ENCODE data around the gene PPP3CA. TPM values are rescaled to one million over a fixed set of nuclear protein-coding genes. Genes with fewer than 3 reads are reported as not detected.
"Not testable (repeated sequence)": the region's sequence is repeated elsewhere in the genome, so short reads cannot be mapped to it uniquely, and the experiment has no call there.

PPP3CA gene
- polyA plus RNA-seq, 1 donor, result 23.5 TPM

GRCh38 chr4:101237773-101238172, 109.6 kb downstream of the PPP3CA start:
- whole genome bisulfite sequencing (ENCODE audit: insufficient coverage, low lambda C conversion rate), result no CpG with 5 or more reads among the region's 3 CpGs
- H3K36me3 ChIP-seq (ENCODE audit: control insufficient read depth, insufficient read depth, low read length), result no peaks in the 10 kb centered on the region
- no peaks in the 10 kb centered on the region for H3K9me3 ChIP-seq (ENCODE audit: control insufficient read depth, low read depth, low read length)
- H3K4me1 ChIP-seq (ENCODE audit: control insufficient read depth, insufficient read depth, low read length), result peaks cover 2% of the 10 kb centered on the region
- no peak overlapping the region for H3K4me3 ChIP-seq (ENCODE audit: low read length)
- no peak for DNase-seq
- H3K27me3 ChIP-seq (ENCODE audit: control insufficient read depth, insufficient read depth, low read length), result no peaks in the 10 kb centered on the region
- no peak overlapping the region for H3K27ac ChIP-seq (ENCODE audit: low read length)

GRCh38 chr4:101236097-101236496, 111.2 kb downstream of the PPP3CA start:
- no peaks in the 10 kb centered on the region for H3K36me3 ChIP-seq (ENCODE audit: control insufficient read depth, insufficient read depth, low read length)
- H3K4me3 ChIP-seq (ENCODE audit: low read length), result no peak overlapping the region
- no peaks in the 10 kb centered on the region for H3K9me3 ChIP-seq (ENCODE audit: control insufficient read depth, low read depth, low read length)
- DNase-seq, result no peak
- no peak overlapping the region for H3K27ac ChIP-seq (ENCODE audit: low read length)
- WGBS (ENCODE audit: insufficient coverage, low lambda C conversion rate), result 96% methylated on average over 2 of the region's 2 CpGs
- H3K27me3 ChIP-seq (ENCODE audit: control insufficient read depth, insufficient read depth, low read length), result no peaks in the 10 kb centered on the region
- H3K4me1 ChIP-seq (ENCODE audit: control insufficient read depth, insufficient read depth, low read length), result peaks cover 2% of the 10 kb centered on the region

- H3K36me3 ChIP-seq (ENCODE audit: control insufficient read depth, insufficient read depth, low read length); H3K4me3 ChIP-seq (ENCODE audit: low read length); H3K27me3 ChIP-seq (ENCODE audit: control insufficient read depth, insufficient read depth, low read length); H3K27ac ChIP-seq (ENCODE audit: low read length); H3K4me1 ChIP-seq (ENCODE audit: control insufficient read depth, insufficient read depth, low read length); DNase-seq; H3K9me3 ChIP-seq (ENCODE audit: control insufficient read depth, low read depth, low read length): not testable (repeated sequence)
These were observed 113.2 kb downstream of the PPP3CA start for GRCh38 chr4:101234141-101234540.

GRCh38 chr4:101232074-101232776, 115.1 kb downstream of the PPP3CA start:
- Histone ChIP-seq H3K27me3 (ENCODE audit: control insufficient read depth, insufficient read depth, low read length) (no peaks in the 10 kb centered on the region), H3K27ac (ENCODE audit: low read length) (no peak overlapping the region), H3K4me1 (ENCODE audit: control insufficient read depth, insufficient read depth, low read length) (no peaks in the 10 kb centered on the region), H3K36me3 (ENCODE audit: control insufficient read depth, insufficient read depth, low read length) (no peaks in the 10 kb centered on the region), H3K4me3 (ENCODE audit: low read length) (no peak overlapping the region), H3K9me3 (ENCODE audit: control insufficient read depth, low read depth, low read length) (no peaks in the 10 kb centered on the region)
- no peak for DNase-seq
- no CpG with 5 or more reads among the region's 1 CpG for WGBS (ENCODE audit: insufficient coverage, low lambda C conversion rate)

- DNase-seq, result no peak
- Histone ChIP-seq H3K4me3 (ENCODE audit: low read length) (no peak overlapping the region), H3K27ac (ENCODE audit: low read length) (no peak overlapping the region), H3K27me3 (ENCODE audit: control insufficient read depth, insufficient read depth, low read length) (no peaks in the 10 kb centered on the region), H3K4me1 (ENCODE audit: control insufficient read depth, insufficient read depth, low read length) (no peaks in the 10 kb centered on the region), H3K9me3 (ENCODE audit: control insufficient read depth, low read depth, low read length) (no peaks in the 10 kb centered on the region), H3K36me3 (ENCODE audit: control insufficient read depth, insufficient read depth, low read length) (no peaks in the 10 kb centered on the region)
- WGBS (ENCODE audit: insufficient coverage, low lambda C conversion rate), result 100% methylated on average over 2 of the region's 3 CpGs
These were observed 116.4 kb downstream of the PPP3CA start for GRCh38 chr4:101230801-101231426.

- Histone ChIP-seq H3K27ac (ENCODE audit: low read length) (no peak overlapping the region), H3K4me1 (ENCODE audit: control insufficient read depth, insufficient read depth, low read length) (no peaks in the 10 kb centered on the region)
These were observed 118.2 kb downstream of the PPP3CA start for GRCh38 chr4:101229116-101229515.

GRCh38 chr4:101227715-101228114, 119.6 kb downstream of the PPP3CA start:
- no peaks in the 10 kb centered on the region for H3K4me1 ChIP-seq (ENCODE audit: control insufficient read depth, insufficient read depth, low read length)
- no peaks in the 10 kb centered on the region for H3K9me3 ChIP-seq (ENCODE audit: control insufficient read depth, low read depth, low read length)
- H3K36me3 ChIP-seq (ENCODE audit: control insufficient read depth, insufficient read depth, low read length), result no peaks in the 10 kb centered on the region
- no peaks in the 10 kb centered on the region for H3K27me3 ChIP-seq (ENCODE audit: control insufficient read depth, insufficient read depth, low read length)
- no peak overlapping the region for H3K27ac ChIP-seq (ENCODE audit: low read length)
- no peak for DNase-seq
- H3K4me3 ChIP-seq (ENCODE audit: low read length), result no peak overlapping the region

More at GRCh38 chr4:101229116-101229515, 118.2 kb downstream of the PPP3CA start:
- H3K4me3 ChIP-seq (ENCODE audit: low read length), result no peak overlapping the region
- no peaks in the 10 kb centered on the region for H3K36me3 ChIP-seq (ENCODE audit: control insufficient read depth, insufficient read depth, low read length)
- H3K9me3 ChIP-seq (ENCODE audit: control insufficient read depth, low read depth, low read length), result no peaks in the 10 kb centered on the region
- WGBS (ENCODE audit: insufficient coverage, low lambda C conversion rate), result no CpG with 5 or more reads among the region's 2 CpGs
- no peaks in the 10 kb centered on the region for H3K27me3 ChIP-seq (ENCODE audit: control insufficient read depth, insufficient read depth, low read length)
- DNase-seq, result no peak

GRCh38 chr4:101224358-101225218, 122.7 kb downstream of the PPP3CA start:
- Histone ChIP-seq H3K27ac (ENCODE audit: low read length) (no peak overlapping the region), H3K9me3 (ENCODE audit: control insufficient read depth, low read depth, low read length) (no peaks in the 10 kb centered on the region), H3K4me3 (ENCODE audit: low read length) (no peak overlapping the region), H3K27me3 (ENCODE audit: control insufficient read depth, insufficient read depth, low read length) (no peaks in the 10 kb centered on the region), H3K4me1 (ENCODE audit: control insufficient read depth, insufficient read depth, low read length) (no peaks in the 10 kb centered on the region), H3K36me3 (ENCODE audit: control insufficient read depth, insufficient read depth, low read length) (no peaks in the 10 kb centered on the region)
- 0% methylated on average over 1 of the region's 4 CpGs for WGBS (ENCODE audit: insufficient coverage, low lambda C conversion rate)
- no peak for DNase-seq

GRCh38 chr4:101222156-101222845, 125.0 kb downstream of the PPP3CA start:
- H3K4me1 ChIP-seq (ENCODE audit: control insufficient read depth, insufficient read depth, low read length), result no peaks in the 10 kb centered on the region
- 52% methylated on average over 3 of the region's 3 CpGs for WGBS (ENCODE audit: insufficient coverage, low lambda C conversion rate)
- no peak for DNase-seq
- no peaks in the 10 kb centered on the region for H3K36me3 ChIP-seq (ENCODE audit: control insufficient read depth, insufficient read depth, low read length)
- H3K27me3 ChIP-seq (ENCODE audit: control insufficient read depth, insufficient read depth, low read length), result no peaks in the 10 kb centered on the region
- no peak overlapping the region for H3K4me3 ChIP-seq (ENCODE audit: low read length)
- H3K27ac ChIP-seq (ENCODE audit: low read length), result no peak overlapping the region
- H3K9me3 ChIP-seq (ENCODE audit: control insufficient read depth, low read depth, low read length), result no peaks in the 10 kb centered on the region

- no peaks in the 10 kb centered on the region for H3K4me1 ChIP-seq (ENCODE audit: control insufficient read depth, insufficient read depth, low read length)
- DNase-seq, result no peak
- WGBS (ENCODE audit: insufficient coverage, low lambda C conversion rate), result 100% methylated on average over 2 of the region's 2 CpGs
- no peak overlapping the region for H3K4me3 ChIP-seq (ENCODE audit: low read length)
- no peaks in the 10 kb centered on the region for H3K9me3 ChIP-seq (ENCODE audit: control insufficient read depth, low read depth, low read length)
- no peak overlapping the region for H3K27ac ChIP-seq (ENCODE audit: low read length)
- no peaks in the 10 kb centered on the region for H3K27me3 ChIP-seq (ENCODE audit: control insufficient read depth, insufficient read depth, low read length)
- H3K36me3 ChIP-seq (ENCODE audit: control insufficient read depth, insufficient read depth, low read length), result no peaks in the 10 kb centered on the region
These were observed 126.0 kb downstream of the PPP3CA start for GRCh38 chr4:101221294-101221693.
